SK-N-SH (cell line): ENCODE results near the gene FAM47E. TPM values are rescaled to one million over a fixed set of nuclear protein-coding genes. Genes with fewer than 3 reads are reported as not detected.

Experiments
- CTCF ChIA-PET: fragments of 300-600, 350-600 bp; formaldehyde crosslinking; extraction: SDS; loops from one replicate; lab custom pipeline; 2021; lab: Yijun Ruan, JAX
- POLR2A ChIA-PET: fragments of 350-600 bp; sonication (Branson Sonifier 250); formaldehyde crosslinking; extraction: SDS; loops from one replicate; lab custom pipeline; 2020; ENCODE audit warnings: antibody characterized with exemption, inconsistent platforms; lab: Yijun Ruan, JAX
- DNase-seq: peaks from one replicate; pipeline ENCODE4 v3.0.0; 2012
- H2AFZ ChIP-seq: fragments of 200-600 bp; sonication (generic); 2 replicates; pipeline ENCODE4 v1.8.1; 2016; ENCODE audit warnings: antibody characterized with exemption, mild to moderate bottlenecking, low read depth
- H3F3A ChIP-seq: fragments of 200-600 bp; sonication (generic); replicated peaks from 2 replicates; pipeline ENCODE3; 2016; ENCODE audit warnings: antibody characterized with exemption, mild to moderate bottlenecking; ENCODE audit not compliant: insufficient read depth
- H3K27ac ChIP-seq, 2 experiments: fragments of 200-500 bp in 1 of 2; fragments of 200-600 bp in 1 of 2; sonication (Bioruptor generic) in 1 of 2; sonication (generic), shearing (Covaris generic) in 1 of 2; 2 replicates each; pipeline versions ENCODE4 v1.5.1 to v1.6.1; 2014 to 2016; ENCODE audit warnings: low read depth in 2 of 2, inconsistent platforms in 1 of 2, low read length in 1 of 2, mild to moderate bottlenecking in 1 of 2, mixed read lengths in 1 of 2
- H3K27me3 ChIP-seq: fragments of 200-600 bp; sonication (generic), shearing (Covaris generic); 2 replicates; pipeline ENCODE4 v1.6.1; 2016; ENCODE audit warnings: mixed run types; ENCODE audit not compliant: insufficient read depth
- H3K36me3 ChIP-seq, 2 experiments: fragments of 200-500 bp in 1 of 2; fragments of 200-600 bp in 1 of 2; sonication (Bioruptor generic) in 1 of 2; sonication (generic) in 1 of 2; replicated peaks in 1 of 2; 2 replicates each; pipeline versions ENCODE3 to v1.5.1; 2014 to 2016; ENCODE audit warnings: low read length in 1 of 2, mild to moderate bottlenecking in 1 of 2; ENCODE audit not compliant: insufficient read depth in 2 of 2, control insufficient read depth in 1 of 2
- H3K4me1 ChIP-seq, 2 experiments: fragments of 200-500 bp in 1 of 2; fragments of 200-600 bp in 1 of 2; sonication (Bioruptor generic) in 1 of 2; sonication (generic), shearing (Covaris generic) in 1 of 2; 2 replicates each; pipeline versions ENCODE4 v1.5.1 to v1.6.1; 2014 to 2016; ENCODE audit warnings: low read depth in 1 of 2, low read length in 1 of 2, mixed run types in 1 of 2; ENCODE audit not compliant: insufficient read depth in 2 of 2, control insufficient read depth in 1 of 2
- H3K4me2 ChIP-seq: fragments of 200-600 bp; sonication (generic), shearing (Covaris generic); 2 replicates; pipeline ENCODE4 v1.6.1; 2017; ENCODE audit warnings: mixed run types
- H3K4me3 ChIP-seq, 2 experiments: fragments of 200-500 bp in 1 of 2; fragments of 200-600 bp in 1 of 2; sonication (Bioruptor generic) in 1 of 2; sonication (generic), shearing (Covaris generic) in 1 of 2; 2 replicates each; pipeline versions ENCODE4 v1.5.1 to v1.8.1; 2014 to 2016; ENCODE audit warnings: low read depth in 2 of 2, inconsistent platforms in 1 of 2, low read length in 1 of 2, mild to moderate bottlenecking in 1 of 2, mixed read lengths in 1 of 2, moderate library complexity in 1 of 2
- H3K79me2 ChIP-seq: fragments of 200-600 bp; sonication (generic); 2 replicates; pipeline ENCODE4 v1.8.1; 2017; ENCODE audit warnings: mild to moderate bottlenecking; ENCODE audit not compliant: insufficient read depth
- H3K9ac ChIP-seq: fragments of 200-600 bp; sonication (generic); 2 replicates; pipeline ENCODE4 v1.6.1; 2017; ENCODE audit warnings: mixed run types
- H3K9me2 ChIP-seq: fragments of 200-600 bp; sonication (generic); 2 replicates; pipeline ENCODE4 v1.6.1; 2017; ENCODE audit warnings: mixed run types
- H3K9me3 ChIP-seq: fragments of 200-600 bp; sonication (generic); 2 replicates; pipeline ENCODE4 v1.6.1; 2017; ENCODE audit warnings: mixed run types, mild to moderate bottlenecking, moderate library complexity
- H4K20me1 ChIP-seq: fragments of 200-600 bp; sonication (generic); 2 replicates; pipeline ENCODE4 v1.6.1; 2017; ENCODE audit warnings: mild to moderate bottlenecking, mixed run types; ENCODE audit not compliant: insufficient read depth
- ELF1 ChIP-seq: IDR thresholded peaks from 2 replicates; pipeline ENCODE4 v1.4.0; 2012
- EP300 ChIP-seq, 2 experiments: IDR thresholded peaks; 2 replicates each; pipeline versions ENCODE4 v1.4.0 to v1.6.1; 2012; ENCODE audit warnings: borderline replicate concordance in 1 of 2, low read depth in 1 of 2, low read length in 1 of 2
- EZH2phosphoT487 ChIP-seq: fragments of 200-600 bp; sonication (generic); IDR thresholded peaks from 2 replicates; pipeline ENCODE4 v1.6.1; 2017; ENCODE audit warnings: low read depth, mixed run types, mild to moderate bottlenecking, antibody characterized with exemption, moderate library complexity, borderline replicate concordance
- FOSL2 ChIP-seq: IDR thresholded peaks from 2 replicates; pipeline ENCODE4 v1.4.0; 2012; ENCODE audit warnings: low read depth, mild to moderate bottlenecking, moderate library complexity, borderline replicate concordance
- FOXJ3 ChIP-seq: sonication (generic); formaldehyde crosslinking; IDR thresholded peaks from 2 replicates; pipeline ENCODE4 v1.5.1; 2020; ENCODE audit warnings: mild to moderate bottlenecking, missing genetic modification reagents
- GABPA ChIP-seq: IDR thresholded peaks from 2 replicates; pipeline ENCODE4 v1.4.0; 2012; ENCODE audit warnings: low read depth, mild to moderate bottlenecking
- GATA2 ChIP-seq: sonication (generic); formaldehyde crosslinking; IDR thresholded peaks from 2 replicates; pipeline ENCODE4 v1.5.0; 2020; ENCODE audit warnings: mild to moderate bottlenecking, missing genetic modification reagents
- JUND ChIP-seq: IDR thresholded peaks from 2 replicates; pipeline ENCODE4 v1.4.0; 2012
- MAX ChIP-seq: IDR thresholded peaks from 2 replicates; pipeline ENCODE4 v1.4.0; 2012; ENCODE audit warnings: low read depth
- MEF2A ChIP-seq: IDR thresholded peaks from 2 replicates; pipeline ENCODE4 v1.4.0; 2012; ENCODE audit warnings: low read depth, borderline replicate concordance
- NFIC ChIP-seq: IDR thresholded peaks from 2 replicates; pipeline ENCODE4 v1.4.0; 2012; ENCODE audit warnings: borderline replicate concordance
- NRF1 ChIP-seq: IDR thresholded peaks from 2 replicates; pipeline ENCODE4 v1.6.1; 2012; ENCODE audit warnings: low read depth, mild to moderate bottlenecking, low read length
- PBX3 ChIP-seq: IDR thresholded peaks from 2 replicates; pipeline ENCODE4; 2012
- RAD21 ChIP-seq: IDR thresholded peaks from 2 replicates; pipeline ENCODE4 v1.6.1; 2012; ENCODE audit warnings: mild to moderate bottlenecking, low read length
- RXRA ChIP-seq: IDR thresholded peaks from 2 replicates; pipeline ENCODE4 v1.4.0; 2012; ENCODE audit warnings: low read depth, mild to moderate bottlenecking, borderline replicate concordance
- SIN3A ChIP-seq: IDR thresholded peaks from 2 replicates; pipeline ENCODE4 v1.6.1; 2012; ENCODE audit warnings: low read depth, mild to moderate bottlenecking, low read length, moderate library complexity, borderline replicate concordance
- TCF12 ChIP-seq: IDR thresholded peaks from 2 replicates; pipeline ENCODE4 v1.4.0; 2012
- USF1 ChIP-seq: IDR thresholded peaks from 2 replicates; pipeline ENCODE4 v1.4.0; 2012; ENCODE audit warnings: low read depth, borderline replicate concordance
- WGBS: methylation state at CpG from one replicate; pipeline ENCODE4 v1.1.6; 2017; ENCODE audit warnings: low lambda C conversion rate; 5-methylcytosine and 5-hydroxymethylcytosine counted together
- polyA plus RNA-seq, 3 experiments: library from polyadenylated mRNA; depleted of rRNA; stranded (reverse); fragments of >200 nt; gene quantifications; 2 replicates each; pipeline ENCODE4 v1.2.3, GENCODE V29; 2012
- TF ChIP-seq, protein P1 (sequence below): IDR thresholded peaks from 2 replicates; pipeline ENCODE4 v1.4.0; 2012; ENCODE audit warnings: low read depth, borderline replicate concordance
- TF ChIP-seq, protein P2 (sequence below): fragments of 150-350 bp; IDR thresholded peaks from 2 replicates; pipeline ENCODE4 v1.6.1; 2017; ENCODE audit warnings: antibody characterized with exemption, low read length, low read depth, borderline replicate concordance

Gene FAM47E
- polyA plus RNA-seq, 1 of the 3 experiments (the other 2 are of a cell fraction) = 1.8 TPM

DNA sequence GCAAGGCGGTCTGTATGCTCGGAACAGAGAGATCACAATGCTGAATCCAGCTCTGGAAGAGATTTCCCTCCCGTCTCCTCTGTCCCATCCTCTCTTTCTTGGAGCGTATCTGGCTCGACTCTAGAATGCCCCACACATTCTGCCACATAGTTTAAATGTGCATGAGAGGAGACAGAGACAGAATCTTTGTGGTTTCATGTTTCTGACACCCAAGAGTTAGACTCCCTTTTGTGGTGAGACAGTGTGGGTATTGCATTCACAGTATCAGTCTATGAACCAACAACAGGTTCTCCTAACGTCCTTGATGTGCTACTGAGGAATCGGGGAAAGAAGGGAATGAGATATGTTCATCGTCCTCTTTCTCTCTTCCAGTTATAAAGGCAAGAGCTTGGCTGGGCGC, 25.3 kb downstream of the FAM47E start:
- ChIA-PET POLR2A (no interaction called here), CTCF (no interaction called here)
- Histone ChIP-seq H3F3A (no peaks in the 10 kb centered on the region), H3K4me2 (no peak overlapping the region), H3K79me2 (no peaks in the 10 kb centered on the region), H3K36me3 (no peaks in the 10 kb centered on the region), H3K4me3 (no peak overlapping the region), H3K9ac (no peak overlapping the region)
- no peak for DNase-seq
- TF ChIP-seq FOXJ3 (CRISPR knock-in tag) = no peak
- no peak for TF ChIP-seq EZH2phosphoT487
- no peak for TF ChIP-seq MEF2A
- TF ChIP-seq SIN3A = no peak
- TF ChIP-seq NFIC = no peak
- TF ChIP-seq, protein P1, sequence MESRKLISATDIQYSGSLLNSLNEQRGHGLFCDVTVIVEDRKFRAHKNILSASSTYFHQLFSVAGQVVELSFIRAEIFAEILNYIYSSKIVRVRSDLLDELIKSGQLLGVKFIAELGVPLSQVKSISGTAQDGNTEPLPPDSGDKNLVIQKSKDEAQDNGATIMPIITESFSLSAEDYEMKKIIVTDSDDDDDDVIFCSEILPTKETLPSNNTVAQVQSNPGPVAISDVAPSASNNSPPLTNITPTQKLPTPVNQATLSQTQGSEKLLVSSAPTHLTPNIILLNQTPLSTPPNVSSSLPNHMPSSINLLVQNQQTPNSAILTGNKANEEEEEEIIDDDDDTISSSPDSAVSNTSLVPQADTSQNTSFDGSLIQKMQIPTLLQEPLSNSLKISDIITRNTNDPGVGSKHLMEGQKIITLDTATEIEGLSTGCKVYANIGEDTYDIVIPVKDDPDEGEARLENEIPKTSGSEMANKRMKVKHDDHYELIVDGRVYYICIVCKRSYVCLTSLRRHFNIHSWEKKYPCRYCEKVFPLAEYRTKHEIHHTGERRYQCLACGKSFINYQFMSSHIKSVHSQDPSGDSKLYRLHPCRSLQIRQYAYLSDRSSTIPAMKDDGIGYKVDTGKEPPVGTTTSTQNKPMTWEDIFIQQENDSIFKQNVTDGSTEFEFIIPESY = no peak
- TF ChIP-seq JUND = no peak
- TF ChIP-seq, all 33 proteins: peak for 0
- H2AFZ ChIP-seq = no peak overlapping the region
- no peaks in the 10 kb centered on the region for H4K20me1 ChIP-seq
- H3K9me3 ChIP-seq = no peaks in the 10 kb centered on the region
- H3K27ac ChIP-seq = no peak overlapping the region
- H3K9me2 ChIP-seq = no peaks in the 10 kb centered on the region
- 79% methylated on average over 9 of the region's 9 CpGs for WGBS
- no peaks in the 10 kb centered on the region for H3K27me3 ChIP-seq
- H3K4me1 ChIP-seq = peaks cover 0 to 4% of the 10 kb centered on the region in 2 experiments; a peak in 1 of 4 replicates

- ChIA-PET POLR2A (no interaction called here), CTCF (interaction anchor here (0.9 to 1.5 kb wide), 2 partner anchors 98 to 100 kb away, joined by 4 to 5 read pairs; no protein-coding TSS in a partner anchor)
- Histone ChIP-seq H2AFZ (no peak overlapping the region), H4K20me1 (no peaks in the 10 kb centered on the region), H3K27me3 (no peaks in the 10 kb centered on the region), H3K27ac (no peak overlapping the region), H3K36me3 (no peaks in the 10 kb centered on the region), H3K79me2 (no peaks in the 10 kb centered on the region), H3K9me2 (no peaks in the 10 kb centered on the region), H3K4me2 (no peak overlapping the region), H3K9ac (no peak overlapping the region), H3K4me1 (peaks cover 0 to 4% of the 10 kb centered on the region in 2 experiments; a peak in 1 of 4 replicates), H3K4me3 (no peak overlapping the region), H3F3A (no peaks in the 10 kb centered on the region), H3K9me3 (no peaks in the 10 kb centered on the region)
- WGBS = 67% methylated on average over 1 of the region's 1 CpG
- no peak for DNase-seq
- no peak for TF ChIP-seq MEF2A
- TF ChIP-seq FOXJ3 (CRISPR knock-in tag) = no peak
- no peak for TF ChIP-seq ELF1
- no peak for TF ChIP-seq RXRA
- no peak for TF ChIP-seq PBX3
- TF ChIP-seq, protein P2, sequence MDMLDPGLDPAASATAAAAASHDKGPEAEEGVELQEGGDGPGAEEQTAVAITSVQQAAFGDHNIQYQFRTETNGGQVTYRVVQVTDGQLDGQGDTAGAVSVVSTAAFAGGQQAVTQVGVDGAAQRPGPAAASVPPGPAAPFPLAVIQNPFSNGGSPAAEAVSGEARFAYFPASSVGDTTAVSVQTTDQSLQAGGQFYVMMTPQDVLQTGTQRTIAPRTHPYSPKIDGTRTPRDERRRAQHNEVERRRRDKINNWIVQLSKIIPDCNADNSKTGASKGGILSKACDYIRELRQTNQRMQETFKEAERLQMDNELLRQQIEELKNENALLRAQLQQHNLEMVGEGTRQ = no peak
- TF ChIP-seq FOSL2 = no peak
- no peak for TF ChIP-seq GATA2 (CRISPR knock-in tag)
- no peak for TF ChIP-seq MAX
- no peak for TF ChIP-seq RAD21
- no peak for TF ChIP-seq USF1
- no peak for TF ChIP-seq JUND
- TF ChIP-seq GABPA = no peak
- no peak for TF ChIP-seq TCF12
- TF ChIP-seq NRF1 = no peak
- TF ChIP-seq, protein P1 = no peak
- TF ChIP-seq EP300 (IDR thresholded peaks at IDR 0.05; ENCODE audit: borderline replicate concordance in 1 of 2, low read depth in 1 of 2, low read length in 1 of 2) = no peak
Observed at GRCh38 chr4:76277667-76278066, 26.1 kb downstream of the FAM47E start.
